ENCODE data around the gene BEST4.
A peak's percentile ranks its signal among the peaks of the same experiment; 100 is the strongest.

The BEST4 gene

GRCh38 chr1:44822981-44823451 lies 35.0 kb upstream of the BEST4 start:
- Histone ChIP-seq H3K36me3 (ENCODE audit: control insufficient read depth, low read length) (no peaks in the 10 kb centered on the region), H3K4me2 (ENCODE audit: low read length) (no peak overlapping the region), H3K27me3 (ENCODE audit: control insufficient read depth, low read length) (no peaks in the 10 kb centered on the region; the same call in 1 of the 2 replicates), H3K4me3 (ENCODE audit: low read length) (no peak overlapping the region), H4K20me1 (ENCODE audit: control insufficient read depth, insufficient read depth, low read depth, low read length) (no peaks in the 10 kb centered on the region), H3F3A (ENCODE audit: control insufficient read depth, insufficient read depth) (peaks cover 10% of the 10 kb centered on the region), H3K9me2 (replicated peaks; ENCODE audit: control insufficient read depth, low read length) (no peaks in the 10 kb centered on the region), H3K79me2 (ENCODE audit: control insufficient read depth, low read length) (no peaks in the 10 kb centered on the region), H3K27ac (ENCODE audit: low read depth, low read length) (no peak overlapping the region), H3K9me3 (ENCODE audit: control insufficient read depth, insufficient read depth, low read length) (no peaks in the 10 kb centered on the region), H3K4me1 (ENCODE audit: control insufficient read depth, low read length) (peaks cover 23% of the 10 kb centered on the region)
- TF ChIP-seq CTCF (IDR thresholded peaks at IDR 0.05; ENCODE audit: low read depth, low read length, poor library complexity, severe bottlenecking) (no peak), EZH2phosphoT487 (IDR thresholded peaks at IDR 0.05; ENCODE audit: borderline replicate concordance, low read length) (no peak)

DNA sequence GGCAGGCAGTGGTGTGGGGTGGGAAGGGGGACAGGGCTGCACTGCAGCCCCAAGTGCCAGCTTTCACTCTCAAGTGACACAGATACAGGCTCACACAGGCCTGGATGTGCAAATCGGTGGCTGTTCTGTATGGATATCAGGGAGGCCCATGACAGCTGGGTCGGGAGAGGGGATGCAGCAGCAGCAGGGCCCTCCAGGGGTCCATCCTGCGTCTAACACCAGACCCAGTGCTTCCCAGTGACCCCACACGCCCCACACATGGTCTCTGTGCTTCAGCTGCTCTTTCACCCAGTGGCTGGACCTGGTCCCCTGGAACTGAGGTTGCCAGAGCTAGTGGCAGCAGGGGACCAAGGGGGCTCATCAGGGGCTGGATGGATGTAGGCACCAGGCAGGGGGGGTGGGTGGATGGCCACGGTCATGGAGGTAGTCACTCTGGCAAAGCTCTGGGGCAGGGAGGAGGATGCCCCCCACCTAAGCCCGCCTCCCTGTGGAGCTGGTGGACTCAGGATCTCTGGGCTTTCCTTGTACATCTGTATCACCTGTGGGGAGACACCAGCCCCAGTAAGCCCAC lies 34.2 kb upstream of the BEST4 start:
- H3K4me1 ChIP-seq (ENCODE audit: control insufficient read depth, low read length) = peaks cover 23% of the 10 kb centered on the region
- H3K79me2 ChIP-seq (ENCODE audit: control insufficient read depth, low read length) = no peaks in the 10 kb centered on the region

DNA sequence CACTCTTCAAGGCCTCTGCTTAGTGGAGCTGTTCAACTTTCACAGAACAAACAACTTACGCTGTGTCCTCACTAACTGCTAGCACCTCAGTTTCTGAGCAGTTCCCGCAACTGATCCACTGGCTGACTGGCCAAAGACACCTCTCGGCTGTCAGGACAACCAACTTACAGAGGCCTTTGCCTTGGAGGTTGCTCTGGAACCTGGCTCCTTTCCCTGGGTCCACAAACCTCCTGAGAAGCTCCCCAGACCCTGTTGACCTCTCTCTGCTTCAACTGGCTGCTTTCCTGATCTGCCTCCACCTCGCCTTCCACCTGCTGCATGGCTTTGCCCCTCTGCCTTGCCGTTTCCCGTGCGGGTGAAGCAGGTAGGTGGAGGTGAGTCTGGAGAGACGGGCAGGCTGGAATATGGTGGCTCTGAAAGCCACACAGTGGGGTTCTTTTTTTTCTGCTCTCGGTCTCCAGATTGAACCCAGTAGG lies 33.3 kb upstream of the BEST4 start:
- no peaks in the 10 kb centered on the region for H3K79me2 ChIP-seq (ENCODE audit: control insufficient read depth, low read length)
- H3K4me2 ChIP-seq (ENCODE audit: low read length) = peak overlapping the region; percentile 92; the same call in 1 of the 2 replicates
- H3K4me3 ChIP-seq (ENCODE audit: low read length) = no peak overlapping the region
- no peaks in the 10 kb centered on the region for H3K9me3 ChIP-seq (ENCODE audit: control insufficient read depth, insufficient read depth, low read length)
- no peak for TF ChIP-seq EZH2phosphoT487 (IDR thresholded peaks at IDR 0.05; ENCODE audit: borderline replicate concordance, low read length)
- TF ChIP-seq CTCF (IDR thresholded peaks at IDR 0.05; ENCODE audit: low read depth, low read length, poor library complexity, severe bottlenecking) = no peak
- peaks cover 23% of the 10 kb centered on the region for H3K4me1 ChIP-seq (ENCODE audit: control insufficient read depth, low read length)
- no peak overlapping the region for H3K27ac ChIP-seq (ENCODE audit: low read depth, low read length)
- H3K9me2 ChIP-seq (replicated peaks; ENCODE audit: control insufficient read depth, low read length) = no peaks in the 10 kb centered on the region
- no peaks in the 10 kb centered on the region; the same call in 1 of the 2 replicates for H3K27me3 ChIP-seq (ENCODE audit: control insufficient read depth, low read length)
- H3K36me3 ChIP-seq (ENCODE audit: control insufficient read depth, low read length) = no peaks in the 10 kb centered on the region
- H3F3A ChIP-seq (ENCODE audit: control insufficient read depth, insufficient read depth) = peaks cover 13% of the 10 kb centered on the region
- no peaks in the 10 kb centered on the region for H4K20me1 ChIP-seq (ENCODE audit: control insufficient read depth, insufficient read depth, low read depth, low read length)

More for the DNA sequence above, 34.2 kb upstream of the BEST4 start:
- H3K4me3 ChIP-seq (ENCODE audit: low read length) = no peak overlapping the region
- no peaks in the 10 kb centered on the region; the same call in 1 of the 2 replicates for H3K27me3 ChIP-seq (ENCODE audit: control insufficient read depth, low read length)
- no peaks in the 10 kb centered on the region for H3K9me2 ChIP-seq (replicated peaks; ENCODE audit: control insufficient read depth, low read length)
- H4K20me1 ChIP-seq (ENCODE audit: control insufficient read depth, insufficient read depth, low read depth, low read length) = no peaks in the 10 kb centered on the region
- no peak overlapping the region for H3K4me2 ChIP-seq (ENCODE audit: low read length)
- H3K36me3 ChIP-seq (ENCODE audit: control insufficient read depth, low read length) = no peaks in the 10 kb centered on the region
- H3K9me3 ChIP-seq (ENCODE audit: control insufficient read depth, insufficient read depth, low read length) = no peaks in the 10 kb centered on the region
- TF ChIP-seq EZH2phosphoT487 (IDR thresholded peaks at IDR 0.05; ENCODE audit: borderline replicate concordance, low read length) (no peak), CTCF (IDR thresholded peaks at IDR 0.05; ENCODE audit: low read depth, low read length, poor library complexity, severe bottlenecking) (no peak)
- peaks cover 13% of the 10 kb centered on the region for H3F3A ChIP-seq (ENCODE audit: control insufficient read depth, insufficient read depth)
- H3K27ac ChIP-seq (ENCODE audit: low read depth, low read length) = no peak overlapping the region

All from DOHH2 (cell line).